SK-N-SH treated with all-trans-retinoic acid at 6 μM for 48 hours (cell line): Measurements from ENCODE around the gene STARD13.

ENCODE experiments used
- ATAC-seq: fragments of 200-7000 bp; cut with Tn5 transposase; 3 replicates; pipeline ENCODE4 v1.9.1; 2020; ENCODE audit warnings: mild to moderate bottlenecking, moderate library complexity
- ARNTL ChIP-seq: fragments of 450-650 bp; formaldehyde crosslinking; IDR thresholded peaks from 2 replicates; pipeline ENCODE4 v1.5.0; 2020; ENCODE audit warnings: low read depth, mild to moderate bottlenecking, moderate library complexity, borderline replicate concordance
- BACH2 ChIP-seq: fragments of 250-450 bp; sonication (Bioruptor Pico); IDR thresholded peaks from 2 replicates; pipeline ENCODE4 v1.9.0; 2021; ENCODE audit warnings: mild to moderate bottlenecking, borderline replicate concordance
- CSDC2 ChIP-seq: fragments of 250-450 bp; sonication (Bioruptor Pico); IDR thresholded peaks from 2 replicates; pipeline ENCODE4 v1.5.0; 2020; ENCODE audit warnings: mild to moderate bottlenecking, moderate library complexity
- ESRRG ChIP-seq: fragments of 250-450 bp; sonication (Bioruptor Pico); IDR thresholded peaks from 2 replicates; pipeline ENCODE4 v1.6.1; 2021; ENCODE audit warnings: mild to moderate bottlenecking
- GLIS3 ChIP-seq: fragments of 250-450 bp; sonication (Bioruptor Pico); IDR thresholded peaks from 2 replicates; pipeline ENCODE4 v1.5.0; 2020; ENCODE audit warnings: mild to moderate bottlenecking, moderate library complexity
- ISL1 ChIP-seq: fragments of 250-450 bp; sonication (Bioruptor Pico); IDR thresholded peaks from 2 replicates; pipeline ENCODE4 v2.1.2; 2022; ENCODE audit warnings: mild to moderate bottlenecking, moderate library complexity
- OSR1 ChIP-seq: fragments of 250-450 bp; sonication (Bioruptor Pico); IDR thresholded peaks from 2 replicates; pipeline ENCODE4 v1.8.0; 2022; ENCODE audit warnings: moderate library complexity, mild to moderate bottlenecking, inconsistent platforms
- PPARA ChIP-seq: fragments of 250-450 bp; sonication (Bioruptor Pico); IDR thresholded peaks from 2 replicates; pipeline ENCODE4 v1.5.0; 2020; ENCODE audit warnings: mild to moderate bottlenecking, borderline replicate concordance
- RARB ChIP-seq: fragments of 250-450 bp; sonication (Bioruptor Pico); IDR thresholded peaks from 2 replicates; pipeline ENCODE4 v1.8.0; 2021; ENCODE audit warnings: mild to moderate bottlenecking, moderate library complexity
- SNAI2 ChIP-seq: fragments of 250-450 bp; sonication (Bioruptor Pico); IDR thresholded peaks from 2 replicates; pipeline ENCODE4 v1.5.0; 2020; ENCODE audit warnings: mild to moderate bottlenecking, moderate library complexity
- TCF4 ChIP-seq: fragments of 250-450 bp; sonication (Bioruptor Pico); IDR thresholded peaks from 2 replicates; pipeline ENCODE4 v1.8.0; 2021; ENCODE audit warnings: mild to moderate bottlenecking, moderate library complexity, borderline replicate concordance
- TOX ChIP-seq: fragments of 250-450 bp; sonication (Bioruptor Pico); IDR thresholded peaks from 2 replicates; pipeline ENCODE4 v1.8.0; 2021; ENCODE audit warnings: mild to moderate bottlenecking, moderate library complexity, borderline replicate concordance
- ZC3H10 ChIP-seq: fragments of 250-450 bp; sonication (Bioruptor Pico); IDR thresholded peaks from 2 replicates; pipeline ENCODE4 v1.5.1; 2021; ENCODE audit warnings: mild to moderate bottlenecking, moderate library complexity
- ZFP3 ChIP-seq: fragments of 250-450 bp; sonication (Bioruptor Pico); IDR thresholded peaks from 2 replicates; pipeline ENCODE4 v1.5.0; 2020; ENCODE audit warnings: mild to moderate bottlenecking, moderate library complexity
- ZNF565 ChIP-seq: fragments of 450-650 bp; formaldehyde crosslinking; conservative IDR thresholded peaks from 2 replicates; pipeline ENCODE4 v1.5.0; 2020; ENCODE audit warnings: low read depth, mild to moderate bottlenecking, moderate library complexity
- ZNF70 ChIP-seq: fragments of 450-650 bp; formaldehyde crosslinking; IDR thresholded peaks from 2 replicates; pipeline ENCODE4 v1.5.0; 2020; ENCODE audit warnings: mild to moderate bottlenecking, moderate library complexity
- ZNF8 ChIP-seq: fragments of 450-650 bp; formaldehyde crosslinking; IDR thresholded peaks from 2 replicates; pipeline ENCODE4 v1.5.0; 2020; ENCODE audit warnings: mild to moderate bottlenecking, moderate library complexity
- TF ChIP-seq, protein P1 (sequence below): fragments of 250-450 bp; sonication (Bioruptor Pico); IDR thresholded peaks from 2 replicates; pipeline ENCODE4 v1.5.1; 2020; ENCODE audit warnings: low read depth, mild to moderate bottlenecking, moderate library complexity
- TF ChIP-seq, protein P2 (sequence below): fragments of 250-450 bp; sonication (Bioruptor Pico); IDR thresholded peaks from 2 replicates; pipeline ENCODE4 v1.8.0; 2021; ENCODE audit warnings: low read depth, mild to moderate bottlenecking, moderate library complexity, borderline replicate concordance
- TF ChIP-seq, protein P3 (sequence below): fragments of 250-450 bp; sonication (Bioruptor Pico); IDR thresholded peaks from 2 replicates; pipeline ENCODE4 v1.5.0; 2020; ENCODE audit warnings: mild to moderate bottlenecking, moderate library complexity
- TF ChIP-seq, protein P4 (sequence below): fragments of 250-450 bp; sonication (Bioruptor Pico); IDR thresholded peaks from 2 replicates; pipeline ENCODE4 v1.8.0; 2020; ENCODE audit warnings: mild to moderate bottlenecking, moderate library complexity, borderline replicate concordance
- TF ChIP-seq, protein P5 (sequence below): fragments of 250-450 bp; sonication (Bioruptor Pico); IDR thresholded peaks from 2 replicates; pipeline ENCODE4 v1.5.1; 2021; ENCODE audit warnings: mild to moderate bottlenecking, moderate library complexity

Gene STARD13

DNA sequence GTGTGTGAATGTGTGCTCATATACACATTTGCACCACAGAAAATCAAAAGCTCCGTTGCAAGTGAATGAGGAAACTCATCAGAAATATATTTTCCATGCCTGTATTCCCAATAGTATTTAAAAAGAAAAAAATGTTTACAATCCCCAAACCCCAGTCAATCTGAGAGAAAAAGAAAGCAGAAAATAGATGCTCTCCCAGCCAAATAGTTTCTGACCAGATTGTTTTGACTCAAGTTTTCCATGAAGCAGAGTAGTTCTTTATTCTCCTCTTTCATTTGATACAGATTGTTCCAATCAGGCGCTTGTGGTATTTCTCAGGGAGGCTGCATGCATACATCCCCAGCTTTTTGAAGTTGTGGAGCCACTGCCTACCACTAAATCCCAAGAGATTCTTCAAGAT lies 110.6 kb downstream of the STARD13 start:
- no peak for ATAC-seq
- TF ChIP-seq, protein P1, sequence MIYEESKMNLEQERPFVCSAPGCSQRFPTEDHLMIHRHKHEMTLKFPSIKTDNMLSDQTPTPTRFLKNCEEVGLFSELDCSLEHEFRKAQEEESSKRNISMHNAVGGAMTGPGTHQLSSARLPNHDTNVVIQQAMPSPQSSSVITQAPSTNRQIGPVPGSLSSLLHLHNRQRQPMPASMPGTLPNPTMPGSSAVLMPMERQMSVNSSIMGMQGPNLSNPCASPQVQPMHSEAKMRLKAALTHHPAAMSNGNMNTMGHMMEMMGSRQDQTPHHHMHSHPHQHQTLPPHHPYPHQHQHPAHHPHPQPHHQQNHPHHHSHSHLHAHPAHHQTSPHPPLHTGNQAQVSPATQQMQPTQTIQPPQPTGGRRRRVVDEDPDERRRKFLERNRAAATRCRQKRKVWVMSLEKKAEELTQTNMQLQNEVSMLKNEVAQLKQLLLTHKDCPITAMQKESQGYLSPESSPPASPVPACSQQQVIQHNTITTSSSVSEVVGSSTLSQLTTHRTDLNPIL (CRISPR knock-in tag): no peak
- no peak for TF ChIP-seq RARB (CRISPR knock-in tag)
- TF ChIP-seq ESRRG: no peak
- TF ChIP-seq OSR1: no peak
- TF ChIP-seq PPARA (CRISPR knock-in tag): no peak
- TF ChIP-seq CSDC2: no peak
- no peak for TF ChIP-seq BACH2 (CRISPR knock-in tag)
- TF ChIP-seq ARNTL (CRISPR knock-in tag): no peak
- TF ChIP-seq ISL1 (CRISPR knock-in tag): no peak
- TF ChIP-seq ZNF8 (CRISPR knock-in tag): no peak
- TF ChIP-seq TCF4 (CRISPR knock-in tag): no peak

DNA sequence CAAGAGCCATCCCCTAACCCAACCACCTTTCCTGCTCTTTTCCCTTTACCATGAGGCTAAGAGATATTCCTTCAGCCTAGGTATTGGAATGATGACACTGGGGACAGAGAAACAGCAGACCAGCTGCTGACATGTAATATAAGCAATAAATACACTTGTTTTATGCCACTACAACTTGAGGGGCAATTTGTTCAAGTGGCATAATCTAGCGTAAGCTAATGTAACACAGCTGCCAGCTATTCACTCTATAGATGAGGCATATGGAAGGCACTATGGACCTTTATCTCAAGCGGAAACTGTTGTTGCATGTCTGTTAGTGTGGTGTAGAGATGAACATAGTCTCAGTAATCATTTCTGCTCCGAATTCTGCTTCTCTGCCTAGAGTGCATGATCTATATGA lies 111.1 kb downstream of the STARD13 start:
- no peak; the same call in 2 of the 3 replicates for ATAC-seq
- no peak for TF ChIP-seq ZC3H10 (CRISPR knock-in tag)
- no peak for TF ChIP-seq ZNF8 (CRISPR knock-in tag)
- TF ChIP-seq, protein P2, sequence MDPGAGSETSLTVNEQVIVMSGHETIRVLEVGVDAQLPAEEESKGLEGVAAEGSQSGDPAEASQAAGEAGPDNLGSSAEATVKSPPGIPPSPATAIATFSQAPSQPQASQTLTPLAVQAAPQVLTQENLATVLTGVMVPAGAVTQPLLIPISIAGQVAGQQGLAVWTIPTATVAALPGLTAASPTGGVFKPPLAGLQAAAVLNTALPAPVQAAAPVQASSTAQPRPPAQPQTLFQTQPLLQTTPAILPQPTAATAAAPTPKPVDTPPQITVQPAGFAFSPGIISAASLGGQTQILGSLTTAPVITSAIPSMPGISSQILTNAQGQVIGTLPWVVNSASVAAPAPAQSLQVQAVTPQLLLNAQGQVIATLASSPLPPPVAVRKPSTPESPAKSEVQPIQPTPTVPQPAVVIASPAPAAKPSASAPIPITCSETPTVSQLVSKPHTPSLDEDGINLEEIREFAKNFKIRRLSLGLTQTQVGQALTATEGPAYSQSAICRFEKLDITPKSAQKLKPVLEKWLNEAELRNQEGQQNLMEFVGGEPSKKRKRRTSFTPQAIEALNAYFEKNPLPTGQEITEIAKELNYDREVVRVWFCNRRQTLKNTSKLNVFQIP (CRISPR knock-in tag): no peak
- TF ChIP-seq, protein P3, sequence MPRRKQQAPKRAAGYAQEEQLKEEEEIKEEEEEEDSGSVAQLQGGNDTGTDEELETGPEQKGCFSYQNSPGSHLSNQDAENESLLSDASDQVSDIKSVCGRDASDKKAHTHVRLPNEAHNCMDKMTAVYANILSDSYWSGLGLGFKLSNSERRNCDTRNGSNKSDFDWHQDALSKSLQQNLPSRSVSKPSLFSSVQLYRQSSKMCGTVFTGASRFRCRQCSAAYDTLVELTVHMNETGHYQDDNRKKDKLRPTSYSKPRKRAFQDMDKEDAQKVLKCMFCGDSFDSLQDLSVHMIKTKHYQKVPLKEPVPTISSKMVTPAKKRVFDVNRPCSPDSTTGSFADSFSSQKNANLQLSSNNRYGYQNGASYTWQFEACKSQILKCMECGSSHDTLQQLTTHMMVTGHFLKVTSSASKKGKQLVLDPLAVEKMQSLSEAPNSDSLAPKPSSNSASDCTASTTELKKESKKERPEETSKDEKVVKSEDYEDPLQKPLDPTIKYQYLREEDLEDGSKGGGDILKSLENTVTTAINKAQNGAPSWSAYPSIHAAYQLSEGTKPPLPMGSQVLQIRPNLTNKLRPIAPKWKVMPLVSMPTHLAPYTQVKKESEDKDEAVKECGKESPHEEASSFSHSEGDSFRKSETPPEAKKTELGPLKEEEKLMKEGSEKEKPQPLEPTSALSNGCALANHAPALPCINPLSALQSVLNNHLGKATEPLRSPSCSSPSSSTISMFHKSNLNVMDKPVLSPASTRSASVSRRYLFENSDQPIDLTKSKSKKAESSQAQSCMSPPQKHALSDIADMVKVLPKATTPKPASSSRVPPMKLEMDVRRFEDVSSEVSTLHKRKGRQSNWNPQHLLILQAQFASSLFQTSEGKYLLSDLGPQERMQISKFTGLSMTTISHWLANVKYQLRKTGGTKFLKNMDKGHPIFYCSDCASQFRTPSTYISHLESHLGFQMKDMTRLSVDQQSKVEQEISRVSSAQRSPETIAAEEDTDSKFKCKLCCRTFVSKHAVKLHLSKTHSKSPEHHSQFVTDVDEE (CRISPR knock-in tag): peak; percentile 15; the same call in 1 of the 2 replicates
- TF ChIP-seq ISL1 (CRISPR knock-in tag): no peak
- TF ChIP-seq ZNF70 (CRISPR knock-in tag): no peak
- TF ChIP-seq ESRRG: no peak

DNA sequence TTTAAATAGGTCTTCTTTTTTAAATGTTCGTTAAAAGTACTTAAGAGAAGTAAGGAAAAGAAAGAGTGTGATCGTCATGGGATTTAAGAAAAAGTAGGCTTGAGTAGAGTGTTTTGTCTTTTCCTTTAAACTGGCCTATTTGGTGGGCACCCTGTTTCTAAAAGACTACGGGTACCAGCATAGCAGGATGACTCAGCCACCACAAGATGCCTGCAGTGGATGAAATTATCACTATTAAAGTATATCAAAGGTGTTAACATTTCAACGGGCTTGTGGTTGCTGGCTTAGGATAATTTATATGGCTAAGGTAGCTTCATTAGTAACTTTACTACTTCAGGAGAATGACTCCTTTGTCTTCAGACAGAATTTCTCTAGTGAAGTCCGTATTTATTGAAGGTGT lies 112.6 kb downstream of the STARD13 start:
- TF ChIP-seq, protein P4, sequence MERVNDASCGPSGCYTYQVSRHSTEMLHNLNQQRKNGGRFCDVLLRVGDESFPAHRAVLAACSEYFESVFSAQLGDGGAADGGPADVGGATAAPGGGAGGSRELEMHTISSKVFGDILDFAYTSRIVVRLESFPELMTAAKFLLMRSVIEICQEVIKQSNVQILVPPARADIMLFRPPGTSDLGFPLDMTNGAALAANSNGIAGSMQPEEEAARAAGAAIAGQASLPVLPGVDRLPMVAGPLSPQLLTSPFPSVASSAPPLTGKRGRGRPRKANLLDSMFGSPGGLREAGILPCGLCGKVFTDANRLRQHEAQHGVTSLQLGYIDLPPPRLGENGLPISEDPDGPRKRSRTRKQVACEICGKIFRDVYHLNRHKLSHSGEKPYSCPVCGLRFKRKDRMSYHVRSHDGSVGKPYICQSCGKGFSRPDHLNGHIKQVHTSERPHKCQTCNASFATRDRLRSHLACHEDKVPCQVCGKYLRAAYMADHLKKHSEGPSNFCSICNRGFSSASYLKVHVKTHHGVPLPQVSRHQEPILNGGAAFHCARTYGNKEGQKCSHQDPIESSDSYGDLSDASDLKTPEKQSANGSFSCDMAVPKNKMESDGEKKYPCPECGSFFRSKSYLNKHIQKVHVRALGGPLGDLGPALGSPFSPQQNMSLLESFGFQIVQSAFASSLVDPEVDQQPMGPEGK (CRISPR knock-in tag): no peak
- no peak for TF ChIP-seq ZNF70 (CRISPR knock-in tag)
- TF ChIP-seq, protein P5, sequence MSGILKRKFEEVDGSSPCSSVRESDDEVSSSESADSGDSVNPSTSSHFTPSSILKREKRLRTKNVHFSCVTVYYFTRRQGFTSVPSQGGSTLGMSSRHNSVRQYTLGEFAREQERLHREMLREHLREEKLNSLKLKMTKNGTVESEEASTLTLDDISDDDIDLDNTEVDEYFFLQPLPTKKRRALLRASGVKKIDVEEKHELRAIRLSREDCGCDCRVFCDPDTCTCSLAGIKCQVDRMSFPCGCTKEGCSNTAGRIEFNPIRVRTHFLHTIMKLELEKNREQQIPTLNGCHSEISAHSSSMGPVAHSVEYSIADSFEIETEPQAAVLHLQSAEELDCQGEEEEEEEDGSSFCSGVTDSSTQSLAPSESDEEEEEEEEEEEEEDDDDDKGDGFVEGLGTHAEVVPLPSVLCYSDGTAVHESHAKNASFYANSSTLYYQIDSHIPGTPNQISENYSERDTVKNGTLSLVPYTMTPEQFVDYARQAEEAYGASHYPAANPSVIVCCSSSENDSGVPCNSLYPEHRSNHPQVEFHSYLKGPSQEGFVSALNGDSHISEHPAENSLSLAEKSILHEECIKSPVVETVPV (CRISPR knock-in tag): no peak
- TF ChIP-seq BACH2 (CRISPR knock-in tag): no peak
- no peak for TF ChIP-seq GLIS3 (CRISPR knock-in tag)
- no peak for TF ChIP-seq ZNF565 (CRISPR knock-in tag)
- TF ChIP-seq, protein P2 (CRISPR knock-in tag): no peak
- TF ChIP-seq, protein P3 (CRISPR knock-in tag): no peak
- TF ChIP-seq TCF4 (CRISPR knock-in tag): no peak
- no peak for TF ChIP-seq SNAI2 (CRISPR knock-in tag)
- no peak for TF ChIP-seq ZNF8 (CRISPR knock-in tag)
- no peak for TF ChIP-seq TOX (CRISPR knock-in tag)
- no peak for TF ChIP-seq ESRRG
- no peak for TF ChIP-seq RARB (CRISPR knock-in tag)
- no peak for TF ChIP-seq ZFP3
- TF ChIP-seq, protein P1 (CRISPR knock-in tag): no peak
- no peak for TF ChIP-seq OSR1
- no peak for TF ChIP-seq CSDC2
- TF ChIP-seq ISL1 (CRISPR knock-in tag): no peak
- TF ChIP-seq PPARA (CRISPR knock-in tag): no peak
- ATAC-seq: no peak
